GM10248 (cell line): ENCODE results near the gene REEP3.

ENCODE experiments used
- CTCF ChIA-PET: fragments of 300-600 bp; sonication (Branson Sonifier 250); formaldehyde crosslinking; extraction: SDS; loops from one replicate; lab custom pipeline; 2021; ENCODE audit warnings: antibody characterized with exemption; lab: Yijun Ruan, JAX
- POLR2A ChIA-PET: fragments of 350-650 bp; sonication (Branson Sonifier 250); formaldehyde crosslinking; extraction: SDS; loops from one replicate; lab custom pipeline; 2020; ENCODE audit warnings: antibody characterized with exemption; lab: Yijun Ruan, JAX
- DNase-seq: peaks from one replicate; pipeline ENCODE4 v3.0.0; 2012; ENCODE audit errors: extremely low spot score
- CTCF ChIP-seq: IDR thresholded peaks from 2 replicates; pipeline ENCODE4 v1.5.1; 2012; ENCODE audit warnings: mild to moderate bottlenecking, low read depth; ENCODE audit errors: extremely low read depth, missing control alignments, control extremely low read depth

The REEP3 gene

GRCh38 chr10:63603709-63604445 lies 82.7 kb downstream of the REEP3 start:
- ChIA-PET POLR2A (no interaction called here), CTCF (interaction anchor here (0.9 to 1.5 kb wide), 2 partner anchors 22 to 116 kb away, joined by 3 read pairs; no protein-coding TSS in a partner anchor)
- no peak for TF ChIP-seq CTCF
- DNase-seq, result peak; percentile 55

GRCh38 chr10:63605197-63605967 lies 84.2 kb downstream of the REEP3 start:
- CTCF ChIA-PET, result interaction anchor here (1.0 to 1.6 kb wide), 6 partner anchors 9 to 438 kb away, joined by 3 to 7 read pairs (median 4); no protein-coding TSS in a partner anchor
- POLR2A ChIA-PET, result no interaction called here
- DNase-seq, result no peak
- TF ChIP-seq CTCF, result no peak

- POLR2A ChIA-PET, result no interaction called here
Observed at GRCh38 chr10:63608511-63608910, 87.3 kb downstream of the REEP3 start.

GRCh38 chr10:63611078-63611477 lies 89.9 kb downstream of the REEP3 start:
- DNase-seq, result no peak
- no peak for TF ChIP-seq CTCF
- POLR2A ChIA-PET, result no interaction called here
- CTCF ChIA-PET, result interaction anchor here (1.0 to 3.8 kb wide), 3 partner anchors 10 to 34 kb away, joined by 3 to 24 read pairs (median 5); no protein-coding TSS in a partner anchor

More at GRCh38 chr10:63608511-63608910, 87.3 kb downstream of the REEP3 start:
- no peak for TF ChIP-seq CTCF
- no peak for DNase-seq
- CTCF ChIA-PET, result interaction anchor here (0.9 to 3.8 kb wide), 7 partner anchors 9 to 112 kb away, joined by 3 to 24 read pairs (median 3); no protein-coding TSS in a partner anchor

- no peak for TF ChIP-seq CTCF
- DNase-seq, result no peak
- ChIA-PET CTCF (interaction anchor here (1.4 to 4.3 kb wide), 3 partner anchors 9 to 105 kb away, joined by 7 to 43 read pairs (median 7); no protein-coding TSS in a partner anchor), POLR2A (no interaction called here)
Observed at GRCh38 chr10:63614371-63614891, 93.2 kb downstream of the REEP3 start.

GRCh38 chr10:63618552-63618951 lies 97.4 kb downstream of the REEP3 start:
- DNase-seq, result no peak
- ChIA-PET POLR2A (no interaction called here), CTCF (interaction anchor here (1.8 kb wide), 1 partner anchor 10 kb away, joined by 12 read pairs; no protein-coding TSS in a partner anchor)
- TF ChIP-seq CTCF, result no peak
